Stomach (tissue), 4 donors: Measurements from ENCODE around the gene TMEM59L.

Experiments used
- POLR2AphosphoS5 ChIP-seq, 3 donors: sonication (generic); formaldehyde crosslinking; IDR thresholded peaks; one replicate each; pipeline ENCODE4 v1.6.1; 2016; ENCODE audit warnings: antibody characterized with exemption in 3 of 3
- TF ChIP-seq, protein P1 (sequence below), 7 experiments: fragments of 450-650 bp in 4 of 7; fragments of 200-600 bp in 3 of 7; sonication (generic) in 3 of 7; IDR thresholded peaks; one replicate each; pipeline ENCODE4 v1.5.1; 2016 to 2019; ENCODE audit warnings: antibody characterized with exemption in 7 of 7, control low read depth in 2 of 7, mild to moderate bottlenecking in 1 of 7

DNA sequence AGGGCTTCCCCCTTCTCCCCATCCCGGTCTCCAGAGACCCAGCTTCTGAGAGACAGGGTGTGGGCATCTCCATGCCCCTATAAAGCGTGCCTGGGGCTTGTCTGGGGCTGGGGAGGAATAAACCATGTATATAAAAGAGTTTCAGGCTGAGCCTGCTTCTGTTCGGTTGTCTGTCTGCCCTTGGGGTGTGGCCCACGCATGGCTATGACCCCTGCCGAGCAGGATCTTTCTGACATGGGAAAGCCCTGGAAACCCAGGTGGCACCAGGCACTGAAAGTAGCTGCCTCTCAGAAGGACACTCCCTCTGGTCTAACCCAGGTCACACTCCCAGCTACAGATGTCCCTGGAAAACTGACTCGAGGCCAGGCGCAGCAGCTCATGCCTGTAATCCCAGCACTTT lies 8.2 kb downstream of the TMEM59L start:
- TF ChIP-seq, protein P1, sequence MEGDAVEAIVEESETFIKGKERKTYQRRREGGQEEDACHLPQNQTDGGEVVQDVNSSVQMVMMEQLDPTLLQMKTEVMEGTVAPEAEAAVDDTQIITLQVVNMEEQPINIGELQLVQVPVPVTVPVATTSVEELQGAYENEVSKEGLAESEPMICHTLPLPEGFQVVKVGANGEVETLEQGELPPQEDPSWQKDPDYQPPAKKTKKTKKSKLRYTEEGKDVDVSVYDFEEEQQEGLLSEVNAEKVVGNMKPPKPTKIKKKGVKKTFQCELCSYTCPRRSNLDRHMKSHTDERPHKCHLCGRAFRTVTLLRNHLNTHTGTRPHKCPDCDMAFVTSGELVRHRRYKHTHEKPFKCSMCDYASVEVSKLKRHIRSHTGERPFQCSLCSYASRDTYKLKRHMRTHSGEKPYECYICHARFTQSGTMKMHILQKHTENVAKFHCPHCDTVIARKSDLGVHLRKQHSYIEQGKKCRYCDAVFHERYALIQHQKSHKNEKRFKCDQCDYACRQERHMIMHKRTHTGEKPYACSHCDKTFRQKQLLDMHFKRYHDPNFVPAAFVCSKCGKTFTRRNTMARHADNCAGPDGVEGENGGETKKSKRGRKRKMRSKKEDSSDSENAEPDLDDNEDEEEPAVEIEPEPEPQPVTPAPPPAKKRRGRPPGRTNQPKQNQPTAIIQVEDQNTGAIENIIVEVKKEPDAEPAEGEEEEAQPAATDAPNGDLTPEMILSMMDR (IDR thresholded peaks at IDR 0.05) = no peak
- TF ChIP-seq POLR2AphosphoS5 (IDR thresholded peaks at IDR 0.05) = no peak
